ENCODE measurements around the gene WDR37.
"Not testable (repeated sequence)": the region's sequence is repeated elsewhere in the genome, so short reads cannot be mapped to it uniquely, and the experiment has no call there.

Gene WDR37

GRCh38 chr10:1158066-1158465 lies 101.9 kb downstream of the WDR37 start:
- DNase-seq (ENCODE audit: insufficient read length) = no peak
- FAIRE-seq = no peak
- TF ChIP-seq POLR2A (IDR thresholded peaks at IDR 0.05; ENCODE audit: low read depth, low read length) (no peak), TAF1 (IDR thresholded peaks at IDR 0.05; ENCODE audit: borderline replicate concordance, low read depth, low read length) (no peak), POLR2AphosphoS5 (IDR thresholded peaks at IDR 0.05; ENCODE audit: low read depth, low read length) (no peak)

GRCh38 chr10:1158536-1158935 lies 102.4 kb downstream of the WDR37 start:
- DNase-seq (ENCODE audit: insufficient read length); FAIRE-seq: not testable (repeated sequence)

- no peak for DNase-seq (ENCODE audit: insufficient read length)
- no peak for TF ChIP-seq TAF1 (IDR thresholded peaks at IDR 0.05; ENCODE audit: borderline replicate concordance, low read depth, low read length)
- no peak for TF ChIP-seq POLR2A (IDR thresholded peaks at IDR 0.05; ENCODE audit: low read depth, low read length)
- no peak for TF ChIP-seq POLR2AphosphoS5 (IDR thresholded peaks at IDR 0.05; ENCODE audit: low read depth, low read length)
- no peak for FAIRE-seq
Observed at GRCh38 chr10:1159131-1160061, 103.2 kb downstream of the WDR37 start.

- TF ChIP-seq POLR2A (IDR thresholded peaks at IDR 0.05; ENCODE audit: low read depth, low read length) (no peak), POLR2AphosphoS5 (IDR thresholded peaks at IDR 0.05; ENCODE audit: low read depth, low read length) (no peak), TAF1 (IDR thresholded peaks at IDR 0.05; ENCODE audit: borderline replicate concordance, low read depth, low read length) (no peak)
- FAIRE-seq (no peak), DNase-seq (ENCODE audit: insufficient read length) (no peak)
Observed at GRCh38 chr10:1160561-1161314, 104.6 kb downstream of the WDR37 start.

GRCh38 chr10:1161315-1161673 lies 105.1 kb downstream of the WDR37 start:
- not testable (repeated sequence) for FAIRE-seq; DNase-seq (ENCODE audit: insufficient read length)

GRCh38 chr10:1162481-1163203 lies 106.5 kb downstream of the WDR37 start:
- TF ChIP-seq POLR2A (IDR thresholded peaks at IDR 0.05; ENCODE audit: low read depth, low read length) (no peak), POLR2AphosphoS5 (IDR thresholded peaks at IDR 0.05; ENCODE audit: low read depth, low read length) (no peak)
- FAIRE-seq = no peak
- DNase-seq (ENCODE audit: insufficient read length) = no peak

GRCh38 chr10:1163204-1163660 lies 107.0 kb downstream of the WDR37 start:
- no peak for TF ChIP-seq POLR2A (IDR thresholded peaks at IDR 0.05; ENCODE audit: low read depth, low read length)
- TF ChIP-seq POLR2AphosphoS5 (IDR thresholded peaks at IDR 0.05; ENCODE audit: low read depth, low read length) = no peak
- no peak for TF ChIP-seq TAF1 (IDR thresholded peaks at IDR 0.05; ENCODE audit: borderline replicate concordance, low read depth, low read length)
- no peak for FAIRE-seq
- DNase-seq (ENCODE audit: insufficient read length) = no peak

- no peak for DNase-seq (ENCODE audit: insufficient read length)
- no peak for TF ChIP-seq POLR2AphosphoS5 (IDR thresholded peaks at IDR 0.05; ENCODE audit: low read depth, low read length)
- TF ChIP-seq TAF1 (IDR thresholded peaks at IDR 0.05; ENCODE audit: borderline replicate concordance, low read depth, low read length) = no peak
- no peak for TF ChIP-seq POLR2A (IDR thresholded peaks at IDR 0.05; ENCODE audit: low read depth, low read length)
- FAIRE-seq = no peak
Observed at GRCh38 chr10:1163831-1164230, 107.6 kb downstream of the WDR37 start.

GRCh38 chr10:1166101-1166827 lies 110.1 kb downstream of the WDR37 start:
- TF ChIP-seq TAF1 (IDR thresholded peaks at IDR 0.05; ENCODE audit: borderline replicate concordance, low read depth, low read length) = no peak
- TF ChIP-seq POLR2A (IDR thresholded peaks at IDR 0.05; ENCODE audit: low read depth, low read length) = no peak
- no peak for TF ChIP-seq POLR2AphosphoS5 (IDR thresholded peaks at IDR 0.05; ENCODE audit: low read depth, low read length)
- FAIRE-seq = no peak
- DNase-seq (ENCODE audit: insufficient read length) = no peak

- DNase-seq (ENCODE audit: insufficient read length) (no peak), FAIRE-seq (no peak)
- TF ChIP-seq POLR2AphosphoS5 (IDR thresholded peaks at IDR 0.05; ENCODE audit: low read depth, low read length) = no peak
- no peak for TF ChIP-seq TAF1 (IDR thresholded peaks at IDR 0.05; ENCODE audit: borderline replicate concordance, low read depth, low read length)
- TF ChIP-seq POLR2A (IDR thresholded peaks at IDR 0.05; ENCODE audit: low read depth, low read length) = no peak
Observed at GRCh38 chr10:1166828-1167275, 110.7 kb downstream of the WDR37 start.

GRCh38 chr10:1168763-1169162 lies 112.6 kb downstream of the WDR37 start:
- TF ChIP-seq POLR2A (IDR thresholded peaks at IDR 0.05; ENCODE audit: low read depth, low read length) (no peak), POLR2AphosphoS5 (IDR thresholded peaks at IDR 0.05; ENCODE audit: low read depth, low read length) (no peak), TAF1 (IDR thresholded peaks at IDR 0.05; ENCODE audit: borderline replicate concordance, low read depth, low read length) (no peak)
- DNase-seq (ENCODE audit: insufficient read length) (no peak), FAIRE-seq (no peak)
